Upper lobe of left lung (tissue), 4 donors: ENCODE results near the gene OR4F6.

ENCODE experiments used
- CTCF ChIP-seq, 6 experiments: fragments of 450-650 bp in 4 of 6; fragments of 200-600 bp in 2 of 6; sonication (generic) in 2 of 6; IDR thresholded peaks; one replicate each; pipeline ENCODE4 v1.5.1; 2016 to 2019; ENCODE audit warnings: antibody characterized with exemption in 6 of 6
- EP300 ChIP-seq, 4 donors: sonication (generic); formaldehyde crosslinking; IDR thresholded peaks; one replicate each; pipeline ENCODE4 v1.5.1; 2017; ENCODE audit warnings: antibody characterized with exemption in 4 of 4, control low read depth in 2 of 4
- POLR2A ChIP-seq, 4 donors: fragments of 450-650 bp; IDR thresholded peaks; one replicate each; pipeline ENCODE4 v1.5.1; 2016 to 2017; ENCODE audit warnings: antibody characterized with exemption in 4 of 4, mild to moderate bottlenecking in 2 of 4
- POLR2AphosphoS5 ChIP-seq, 2 donors: sonication (generic); formaldehyde crosslinking; IDR thresholded peaks; one replicate each; pipeline ENCODE4 v1.5.1; 2017; ENCODE audit warnings: antibody characterized with exemption in 2 of 2

- TF ChIP-seq CTCF (IDR thresholded peaks at IDR 0.05), result no peak
- TF ChIP-seq POLR2A (IDR thresholded peaks at IDR 0.05), result no peak
- no peak for TF ChIP-seq POLR2AphosphoS5 (IDR thresholded peaks at IDR 0.05)
- TF ChIP-seq EP300 (IDR thresholded peaks at IDR 0.05), result no peak
These were observed 7.9 kb upstream of the OR4F6 start for GRCh38 chr15:101795455-101795854.
